PFSK-1 (cell line): ENCODE data around the gene TVP23A.

Experiments used
- FOXP2 ChIP-seq: optimal IDR thresholded peaks from 2 replicates; pipeline ENCODE3; 2011; ENCODE audit warnings: borderline replicate concordance, control low read depth, inconsistent platforms; ENCODE audit not compliant: insufficient read depth; ENCODE audit errors: extremely low read length, extremely low read depth
- POLR2AphosphoS5 ChIP-seq: IDR thresholded peaks from 2 replicates; pipeline ENCODE4 v1.6.1; 2012; ENCODE audit warnings: low read depth, mild to moderate bottlenecking, control low read depth, low read length, moderate library complexity
- REST ChIP-seq, 2 experiments: IDR thresholded peaks; 2 replicates each; pipeline versions ENCODE4 v1.6.1 to v1.8.0; 2011 to 2012; ENCODE audit warnings: low read depth in 2 of 2, low read length in 2 of 2, control low read depth in 1 of 2, inconsistent platforms in 1 of 2, mild to moderate bottlenecking in 1 of 2, moderate library complexity in 1 of 2; ENCODE audit not compliant: insufficient read depth in 1 of 2
- SIN3A ChIP-seq: IDR thresholded peaks from 2 replicates; pipeline ENCODE4 v1.6.1; 2012; ENCODE audit warnings: mild to moderate bottlenecking, low read length, moderate library complexity, borderline replicate concordance; ENCODE audit not compliant: insufficient read depth
- TAF1 ChIP-seq: IDR thresholded peaks from 2 replicates; pipeline ENCODE4 v1.6.1; 2012; ENCODE audit warnings: low read length, control low read depth, borderline replicate concordance; ENCODE audit not compliant: insufficient read depth

DNA sequence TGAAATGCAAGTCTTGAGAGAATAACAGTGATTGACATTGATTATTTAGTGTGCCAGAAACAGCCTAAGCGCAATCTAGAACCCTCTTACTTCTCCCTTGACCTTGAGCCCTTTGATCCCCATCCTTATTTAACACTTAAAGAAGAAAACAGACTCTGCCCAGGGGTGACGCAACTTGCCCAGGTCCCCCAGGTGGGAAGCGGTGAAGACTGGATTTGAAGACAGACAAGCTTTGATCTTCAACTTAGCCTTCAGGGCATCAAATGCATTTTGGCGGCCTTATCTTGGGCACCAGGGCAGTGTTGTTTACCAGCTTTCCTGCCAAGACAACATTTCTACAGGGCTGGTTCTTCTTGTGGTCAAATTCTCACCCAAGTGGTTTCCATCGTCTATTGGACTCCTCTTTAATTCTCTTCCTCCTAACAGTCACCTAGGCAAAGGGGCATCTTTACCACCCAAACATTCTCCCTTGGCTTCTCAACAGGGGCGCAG is 49.6 kb upstream of the TVP23A start:
- no peak for TF ChIP-seq TAF1
- TF ChIP-seq POLR2AphosphoS5 = no peak
- TF ChIP-seq SIN3A = no peak
- no peak for TF ChIP-seq REST (IDR thresholded peaks at IDR 0.05; ENCODE audit: insufficient read depth in 1 of 2, low read depth in 2 of 2, low read length in 2 of 2)
- TF ChIP-seq FOXP2 = no peak
